GM23248 (cell line): Measurements from ENCODE around the gene MINDY1. TPM values are rescaled to one million over a fixed set of nuclear protein-coding genes. Genes with fewer than 3 reads are reported as not detected.

Experiments used
- DNase-seq: peaks from one replicate; pipeline ENCODE4 v3.0.0-alpha.2; 2015
- H2AFZ ChIP-seq: fragments of 200-600 bp; sonication (generic); 2 replicates; pipeline ENCODE4 v1.6.1; 2016; ENCODE audit warnings: antibody characterized with exemption
- H3F3A ChIP-seq: fragments of 200-600 bp; sonication (generic); 2 replicates; pipeline ENCODE4 v1.6.1; 2016; ENCODE audit warnings: mild to moderate bottlenecking, antibody characterized with exemption, mixed run types; ENCODE audit not compliant: insufficient read depth
- H3K27ac ChIP-seq: fragments of 200-600 bp; sonication (generic); 2 replicates; pipeline ENCODE4 v1.5.1; 2016; ENCODE audit warnings: mild to moderate bottlenecking
- H3K27me3 ChIP-seq: fragments of 200-600 bp; sonication (generic); replicated peaks from 2 replicates; pipeline ENCODE4 v1.6.1; 2016; ENCODE audit warnings: mild to moderate bottlenecking; ENCODE audit not compliant: insufficient read depth
- H3K36me3 ChIP-seq: fragments of 200-600 bp; sonication (generic); 2 replicates; pipeline ENCODE4 v1.6.1; 2016; ENCODE audit warnings: low read depth, mild to moderate bottlenecking
- H3K4me1 ChIP-seq: fragments of 200-600 bp; sonication (generic); 2 replicates; pipeline ENCODE4 v1.6.1; 2016; ENCODE audit warnings: mild to moderate bottlenecking; ENCODE audit not compliant: insufficient read depth
- H3K4me2 ChIP-seq: fragments of 200-600 bp; sonication (generic); one replicate; pipeline ENCODE4 v1.6.1; 2016; ENCODE audit warnings: mild to moderate bottlenecking; ENCODE audit not compliant: unreplicated experiment
- H3K4me3 ChIP-seq: fragments of 200-600 bp; sonication (generic); 2 replicates; pipeline ENCODE4 v1.5.1; 2016; ENCODE audit warnings: mild to moderate bottlenecking
- H3K79me2 ChIP-seq: fragments of 200-600 bp; sonication (generic); 2 replicates; pipeline ENCODE4 v1.6.1; 2016; ENCODE audit warnings: mild to moderate bottlenecking; ENCODE audit not compliant: insufficient read depth
- H3K9ac ChIP-seq: fragments of 200-600 bp; sonication (generic); 2 replicates; pipeline ENCODE4 v1.6.1; 2016; ENCODE audit warnings: mild to moderate bottlenecking
- H3K9me2 ChIP-seq: fragments of 200-600 bp; sonication (generic); 2 replicates; pipeline ENCODE4 v1.6.1; 2016; ENCODE audit warnings: mixed run types, mild to moderate bottlenecking, moderate library complexity; ENCODE audit not compliant: insufficient read depth
- H3K9me3 ChIP-seq: fragments of 200-600 bp; sonication (generic); one replicate; pipeline ENCODE4 v1.6.1; 2017; ENCODE audit warnings: low read depth
- H4K20me1 ChIP-seq: fragments of 200-600 bp; sonication (generic); 2 replicates; pipeline ENCODE4 v1.6.0; 2016; ENCODE audit not compliant: insufficient read depth
- EZH2 ChIP-seq: fragments of 200-600 bp; sonication (generic); IDR thresholded peaks from 2 replicates; pipeline ENCODE4 v1.6.1; 2018; ENCODE audit warnings: antibody characterized with exemption, mild to moderate bottlenecking; ENCODE audit not compliant: insufficient read depth, poor library complexity, severe bottlenecking
- EZH2phosphoT487 ChIP-seq: fragments of 200-600 bp; sonication (generic); IDR thresholded peaks from 2 replicates; pipeline ENCODE4 v1.6.1; 2018; ENCODE audit warnings: antibody characterized with exemption, moderate library complexity, mild to moderate bottlenecking, low read depth; ENCODE audit not compliant: insufficient read depth
- WGBS, 2 experiments: methylation state at CpG; one replicate each; pipeline ENCODE4 v1.1.6; 2015 to 2017; ENCODE audit warnings: low lambda C conversion rate in 2 of 2, low coverage in 1 of 2; ENCODE audit errors: missing lambda C conversion rate in 2 of 2; 5-methylcytosine and 5-hydroxymethylcytosine counted together
- in situ Hi-C: fragments of 300-500 bp; cut with MboI; formaldehyde crosslinking; loops from 2 replicates; pipeline ENCODE4 v1.15.0; 2020
- polyA plus RNA-seq: library from polyadenylated mRNA; unstranded; fragments of >200 nt; fragmentation: Nextera tagmentation; extraction: Ambion mirVana; gene quantifications from 2 replicates; pipeline ENCODE4 v1.2.1, GENCODE V29; 2016
- total RNA-seq: library from RNA; depleted of rRNA; stranded (reverse); fragments of >200 nt; shearing (Covaris generic); gene quantifications from 2 replicates; pipeline ENCODE4 v1.2.3, GENCODE V29; 2014

The MINDY1 gene
- total and polyA plus RNA-seq, 2 experiments from 2014 or later, result 4.6 to 9.1 TPM

DNA sequence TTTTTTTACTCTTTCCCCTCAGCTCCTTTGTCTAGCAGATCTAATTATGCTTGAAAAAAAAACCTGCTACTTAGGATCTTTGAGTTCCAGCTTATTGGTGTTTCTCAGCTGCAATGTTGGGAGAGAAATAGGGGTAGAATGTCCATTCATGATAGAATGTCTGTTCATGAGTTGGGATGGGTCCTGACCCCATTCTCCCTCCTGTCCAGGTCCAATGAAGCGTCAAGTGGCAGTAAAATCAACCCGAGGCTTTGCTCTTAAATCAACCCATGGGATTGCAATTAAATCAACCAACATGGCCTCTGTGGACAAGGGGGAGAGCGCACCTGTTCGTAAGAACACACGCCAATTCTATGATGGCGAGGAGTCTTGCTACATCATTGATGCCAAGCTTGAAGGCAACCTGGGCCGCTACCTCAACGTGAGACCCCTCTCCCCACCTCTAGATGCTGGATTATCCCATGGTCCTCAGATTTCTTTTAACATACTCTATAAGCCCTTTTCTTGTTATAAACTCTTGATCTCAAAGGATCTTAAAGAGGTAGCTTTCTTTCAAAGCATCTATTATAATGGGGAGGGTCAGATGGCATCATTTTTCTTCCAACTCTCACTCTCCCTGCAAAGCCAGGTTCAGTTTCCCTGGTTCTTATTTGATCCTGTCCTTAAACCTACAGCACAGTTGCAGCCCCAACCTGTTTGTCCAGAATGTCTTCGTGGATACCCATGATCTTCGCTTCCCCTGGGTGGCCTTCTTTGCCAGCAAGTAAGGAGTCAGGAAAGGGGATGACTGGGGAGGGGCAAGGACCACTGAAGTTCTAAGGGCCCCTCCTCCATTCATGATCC lies 43.2 kb downstream of the MINDY1 start:
- Histone ChIP-seq H3K79me2 (peaks cover 20% of the 10 kb centered on the region), H3K27me3 (no peaks in the 10 kb centered on the region), H3K4me1 (no peaks in the 10 kb centered on the region), H3K4me3 (no peak overlapping the region), H3K27ac (no peak overlapping the region), H2AFZ (no peak overlapping the region), H3K9ac (no peak overlapping the region), H4K20me1 (no peaks in the 10 kb centered on the region), H3K9me3 (no peaks in the 10 kb centered on the region), H3K36me3 (peaks cover 54% of the 10 kb centered on the region), H3F3A (peaks cover 37% of the 10 kb centered on the region), H3K9me2 (no peaks in the 10 kb centered on the region), H3K4me2 (no peak overlapping the region)
- TF ChIP-seq EZH2, result no peak
- TF ChIP-seq EZH2phosphoT487, result no peak
- DNase-seq, result no peak
- in situ Hi-C loops, result no loop called here
- WGBS, 2 experiments, result 88% methylated on average over 10 of the region's 10 CpGs

DNA sequence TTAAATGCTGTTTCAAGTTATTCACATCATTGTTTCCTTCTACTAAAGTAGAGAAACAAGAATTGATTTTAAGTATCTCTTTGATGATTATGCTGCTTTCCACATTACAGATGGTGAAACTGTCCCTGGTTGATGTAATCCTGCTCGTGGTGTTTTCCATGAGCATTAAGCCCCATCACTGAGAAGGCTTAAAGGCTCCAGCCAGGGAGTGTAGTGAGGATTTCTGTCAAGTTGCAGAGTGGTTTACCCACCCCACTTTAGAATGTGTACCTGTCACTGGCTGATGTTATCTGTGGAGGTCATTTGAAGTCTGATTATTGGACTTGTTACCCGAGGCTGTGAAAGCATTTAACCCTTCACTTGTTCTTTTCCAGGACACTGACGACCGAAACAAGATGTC lies 44.9 kb downstream of the MINDY1 start:
- H3K36me3 ChIP-seq, result peaks cover 42% of the 10 kb centered on the region
- no peak overlapping the region for H2AFZ ChIP-seq
- 54 to 57% methylated on average over 4 of the region's 4 CpGs for WGBS, 2 experiments
- no peak overlapping the region for H3K4me3 ChIP-seq
- no peak overlapping the region for H3K9ac ChIP-seq
- TF ChIP-seq EZH2phosphoT487, result no peak
- no peak for TF ChIP-seq EZH2
- no peaks in the 10 kb centered on the region for H3K4me1 ChIP-seq
- peaks cover 30% of the 10 kb centered on the region for H3F3A ChIP-seq
- H3K79me2 ChIP-seq, result peaks cover 5% of the 10 kb centered on the region; the same call in 1 of the 2 replicates
- H3K9me3 ChIP-seq, result no peaks in the 10 kb centered on the region
- DNase-seq, result peak; percentile 32
- no peaks in the 10 kb centered on the region for H3K27me3 ChIP-seq
- H4K20me1 ChIP-seq, result no peaks in the 10 kb centered on the region
- no peak overlapping the region for H3K27ac ChIP-seq
- H3K9me2 ChIP-seq, result no peaks in the 10 kb centered on the region
- in situ Hi-C loops, result no loop called here
- H3K4me2 ChIP-seq, result no peak overlapping the region

DNA sequence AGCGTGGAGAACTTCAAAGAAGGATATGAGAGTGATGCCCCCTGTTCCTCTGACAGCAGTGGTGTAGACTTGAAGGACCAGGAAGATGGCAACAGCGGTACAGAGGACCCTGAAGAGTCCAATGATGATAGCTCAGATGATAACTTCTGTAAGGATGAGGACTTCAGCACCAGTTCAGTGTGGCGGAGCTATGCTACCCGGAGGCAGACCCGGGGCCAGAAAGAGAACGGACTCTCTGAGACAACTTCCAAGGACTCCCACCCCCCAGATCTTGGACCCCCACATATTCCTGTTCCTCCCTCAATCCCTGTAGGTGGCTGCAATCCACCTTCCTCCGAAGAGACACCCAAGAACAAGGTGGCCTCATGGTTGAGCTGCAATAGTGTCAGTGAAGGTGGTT lies 46.1 kb downstream of the MINDY1 start:
- Histone ChIP-seq H3K9me3 (no peaks in the 10 kb centered on the region), H3K27ac (no peak overlapping the region), H3K79me2 (no peaks in the 10 kb centered on the region), H3K4me2 (no peak overlapping the region), H3K9me2 (no peaks in the 10 kb centered on the region), H3F3A (peaks cover 24% of the 10 kb centered on the region), H2AFZ (no peak overlapping the region), H3K9ac (no peak overlapping the region), H4K20me1 (no peaks in the 10 kb centered on the region), H3K27me3 (no peaks in the 10 kb centered on the region), H3K4me1 (no peaks in the 10 kb centered on the region), H3K36me3 (peaks cover 31% of the 10 kb centered on the region), H3K4me3 (no peak overlapping the region)
- in situ Hi-C loops, result no loop called here
- DNase-seq, result no peak
- WGBS, 2 experiments, result 90 to 92% methylated on average over 6 to 7 of the region's 7 CpGs
- no peak for TF ChIP-seq EZH2phosphoT487
- TF ChIP-seq EZH2, result no peak

DNA sequence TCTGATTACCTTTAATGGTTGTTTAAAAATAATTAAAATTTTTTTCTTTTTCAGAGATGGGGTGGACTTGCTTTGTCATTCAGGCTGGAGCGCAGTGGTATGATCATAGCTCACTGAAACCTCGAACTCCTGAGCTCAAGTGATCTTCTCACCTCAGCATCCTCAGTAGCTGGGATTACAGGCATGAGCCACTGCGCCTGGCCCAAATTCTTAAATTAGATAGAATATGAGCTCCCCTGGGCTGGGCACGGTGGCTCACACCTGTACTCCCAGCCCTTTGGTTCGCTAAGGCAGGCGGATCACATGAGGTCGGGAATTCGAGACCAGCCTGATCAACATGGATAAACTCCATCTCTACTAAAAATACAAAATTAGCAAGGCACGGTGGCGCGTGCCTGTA lies 49.0 kb downstream of the MINDY1 start:
- peaks cover 27% of the 10 kb centered on the region for H3K36me3 ChIP-seq
- no peak overlapping the region for H3K4me3 ChIP-seq
- H2AFZ ChIP-seq, result no peak overlapping the region
- H3K27ac ChIP-seq, result no peak overlapping the region
- H3F3A ChIP-seq, result peaks cover 3% of the 10 kb centered on the region
- H3K9ac ChIP-seq, result no peak overlapping the region
- no peaks in the 10 kb centered on the region for H4K20me1 ChIP-seq
- H3K27me3 ChIP-seq, result no peaks in the 10 kb centered on the region
- no peak overlapping the region for H3K4me2 ChIP-seq
- no peaks in the 10 kb centered on the region for H3K9me3 ChIP-seq
- TF ChIP-seq EZH2phosphoT487 (no peak), EZH2 (no peak)
- in situ Hi-C loops, result no loop called here
- 90 to 97% methylated on average over 11 of the region's 11 CpGs for WGBS, 2 experiments
- no peak for DNase-seq
- no peaks in the 10 kb centered on the region for H3K9me2 ChIP-seq
- no peaks in the 10 kb centered on the region for H3K79me2 ChIP-seq
- no peaks in the 10 kb centered on the region for H3K4me1 ChIP-seq
